ENCODE results near the gene LRWD1. TPM values are rescaled to one million over a fixed set of nuclear protein-coding genes. Genes with fewer than 3 reads are reported as not detected.

LRWD1 gene
- total RNA-seq, 1 experiment from 2014 or later = 25.2 TPM

Other genes with a start within 250 kb of the LRWD1 start
- 3.2 and 3.3 TPM in 2 replicates for gene SH2B2, start 178.1 kb upstream of the LRWD1 start, total RNA-seq (2014; rRNA removed; shearing (Covaris generic))
- gene SPDYE6, start 108.5 kb upstream of the LRWD1 start, total RNA-seq (2014; rRNA removed; shearing (Covaris generic)) = not detected in 2 replicates
- 14.6 and 17.4 TPM in 2 replicates for gene PRKRIP1, start 68.6 kb upstream of the LRWD1 start, total RNA-seq (2014; rRNA removed; shearing (Covaris generic))
- gene ORAI2, start 31.4 kb upstream of the LRWD1 start, total RNA-seq (2014; rRNA removed; shearing (Covaris generic)) = 3.6 and 5.1 TPM in 2 replicates
- 8.5 and 9.5 TPM in 2 replicates for gene ALKBH4, start 121 bp upstream of the LRWD1 start, total RNA-seq (2014; rRNA removed; shearing (Covaris generic))
- gene POLR2J, start 13.9 kb downstream of the LRWD1 start, total RNA-seq (2014; rRNA removed; shearing (Covaris generic)) = 42.4 and 43.0 TPM in 2 replicates
- 2.7 and 3.3 TPM in 2 replicates for gene RASA4B, start 52.8 kb downstream of the LRWD1 start, total RNA-seq (2014; rRNA removed; shearing (Covaris generic))
- 5.0 and 11.7 TPM in 2 replicates for gene UPK3BL2, start 78.7 kb downstream of the LRWD1 start, total RNA-seq (2014; rRNA removed; shearing (Covaris generic))
- gene SPDYE2, start 86.2 kb downstream of the LRWD1 start, total RNA-seq (2014; rRNA removed; shearing (Covaris generic)) = not detected in 2 replicates
- 14.8 and 21.3 TPM in 2 replicates for gene POLR2J3, start 107.6 kb downstream of the LRWD1 start, total RNA-seq (2014; rRNA removed; shearing (Covaris generic))
- 2.1 and 4.7 TPM in 2 replicates for gene RASA4, start 151.8 kb downstream of the LRWD1 start, total RNA-seq (2014; rRNA removed; shearing (Covaris generic))
- 22.8 and 31.2 TPM in 2 replicates for gene UPK3BL1, start 177.8 kb downstream of the LRWD1 start, total RNA-seq (2014; rRNA removed; shearing (Covaris generic))
- not detected in 2 replicates for gene SPDYE2B, start 185.3 kb downstream of the LRWD1 start, total RNA-seq (2014; rRNA removed; shearing (Covaris generic))
- 3.2 and 3.8 TPM in 2 replicates for gene POLR2J2, start 206.7 kb downstream of the LRWD1 start, total RNA-seq (2014; rRNA removed; shearing (Covaris generic))